H9 (cell line): Measurements from ENCODE around the gene ZNRF1. TPM values are rescaled to one million over a fixed set of nuclear protein-coding genes. Genes with fewer than 3 reads are reported as not detected.

Experiments
- DNase-seq: peaks from one replicate; pipeline ENCODE4 v3.0.0-alpha.2; 2017
- H2AFZ ChIP-seq: one replicate; pipeline ENCODE4 v1.6.1; 2013; ENCODE audit warnings: mild to moderate bottlenecking, low read length, control low read depth, moderate library complexity
- H2AK5ac ChIP-seq: 2 replicates; pipeline ENCODE4 v1.6.1; 2013; ENCODE audit warnings: low read length, control low read depth, mixed read lengths; ENCODE audit not compliant: insufficient read length
- H2BK120ac ChIP-seq: one replicate; pipeline ENCODE4 v1.6.1; 2013; ENCODE audit warnings: low read depth, mild to moderate bottlenecking, low read length, control low read depth, inconsistent platforms; ENCODE audit not compliant: poor library complexity, severe bottlenecking
- H2BK12ac ChIP-seq: 2 replicates; pipeline ENCODE4 v1.6.1; 2013; ENCODE audit warnings: low read length, control low read depth, mixed read lengths, low read depth; ENCODE audit not compliant: insufficient read length
- H2BK15ac ChIP-seq: 2 replicates; pipeline ENCODE4 v1.6.1; 2013; ENCODE audit warnings: low read depth, low read length, control low read depth
- H2BK20ac ChIP-seq: one replicate; pipeline ENCODE4 v1.6.1; 2013; ENCODE audit warnings: low read depth, mild to moderate bottlenecking, low read length, control low read depth, inconsistent platforms; ENCODE audit not compliant: poor library complexity, severe bottlenecking
- H2BK5ac ChIP-seq: 2 replicates; pipeline ENCODE4 v1.6.1; 2013; ENCODE audit warnings: low read length, control low read depth, mixed read lengths; ENCODE audit not compliant: insufficient read length
- H3K14ac ChIP-seq: 2 replicates; pipeline ENCODE4 v1.6.1; 2013; ENCODE audit warnings: low read length, control low read depth; ENCODE audit not compliant: insufficient read depth
- H3K18ac ChIP-seq: 2 replicates; pipeline ENCODE4 v1.6.1; 2013; ENCODE audit warnings: low read depth, mild to moderate bottlenecking, mixed read lengths, low read length, control low read depth; ENCODE audit not compliant: insufficient read length
- H3K23ac ChIP-seq: 2 replicates; pipeline ENCODE4 v1.6.1; 2013; ENCODE audit warnings: low read length, control low read depth, mixed read lengths, low read depth; ENCODE audit not compliant: insufficient read length
- H3K23me2 ChIP-seq: 2 replicates; pipeline ENCODE4 v1.6.1; 2013; ENCODE audit warnings: low read depth, mild to moderate bottlenecking, mixed read lengths, low read length, control low read depth; ENCODE audit not compliant: insufficient read length, poor library complexity, severe bottlenecking
- H3K27ac ChIP-seq: 2 replicates; pipeline ENCODE4 v1.5.1; 2013; ENCODE audit warnings: low read length, control low read depth, mixed read lengths, low read depth; ENCODE audit not compliant: insufficient read length
- H3K27me3 ChIP-seq: 2 replicates; pipeline ENCODE4 v1.6.1; 2013; ENCODE audit warnings: low read length, control low read depth, inconsistent platforms; ENCODE audit not compliant: insufficient read depth
- H3K4ac ChIP-seq: 2 replicates; pipeline ENCODE4 v1.6.1; 2013; ENCODE audit warnings: low read depth, mild to moderate bottlenecking, control low read depth, inconsistent platforms, low read length, moderate library complexity
- H3K4me1 ChIP-seq: 2 replicates; pipeline ENCODE4 v1.6.1; 2013; ENCODE audit warnings: low read length, control low read depth, inconsistent platforms; ENCODE audit not compliant: insufficient read depth
- H3K4me2 ChIP-seq: 2 replicates; pipeline ENCODE4 v1.6.1; 2013; ENCODE audit warnings: low read length, control low read depth, mixed read lengths; ENCODE audit not compliant: insufficient read length, insufficient read depth
- H3K56ac ChIP-seq: 2 replicates; pipeline ENCODE4 v1.6.1; 2013; ENCODE audit warnings: low read depth, mild to moderate bottlenecking, mixed read lengths, low read length, control low read depth; ENCODE audit not compliant: insufficient read length
- H3K79me1 ChIP-seq: 2 replicates; pipeline ENCODE4 v1.6.1; 2013; ENCODE audit warnings: low read depth, mild to moderate bottlenecking, moderate library complexity, low read length, control low read depth, inconsistent platforms; ENCODE audit not compliant: insufficient read depth, poor library complexity, severe bottlenecking
- H3K79me2 ChIP-seq: 2 replicates; pipeline ENCODE4 v1.6.1; 2013; ENCODE audit warnings: low read length, control low read depth, inconsistent platforms; ENCODE audit not compliant: insufficient read depth
- H3K9ac ChIP-seq: 2 replicates; pipeline ENCODE4 v1.6.1; 2013; ENCODE audit warnings: low read length, control low read depth, mixed read lengths; ENCODE audit not compliant: insufficient read length; ENCODE audit errors: extremely low read depth
- H3K9me3 ChIP-seq: one replicate; pipeline ENCODE4 v1.6.1; 2013; ENCODE audit warnings: low read depth, low read length, inconsistent platforms; ENCODE audit not compliant: control insufficient read depth
- H3T11ph ChIP-seq: one replicate; pipeline ENCODE4 v1.6.1; 2013; ENCODE audit warnings: mild to moderate bottlenecking, low read length, control low read depth, inconsistent platforms
- H4K20me1 ChIP-seq: one replicate; pipeline ENCODE4 v1.6.1; 2013; ENCODE audit not compliant: control insufficient read depth, insufficient read length, insufficient read depth
- H4K5ac ChIP-seq: 2 replicates; pipeline ENCODE4 v1.6.1; 2013; ENCODE audit warnings: low read depth, mild to moderate bottlenecking, mixed read lengths, low read length, control low read depth; ENCODE audit not compliant: insufficient read length
- H4K8ac ChIP-seq: replicated peaks from 2 replicates; pipeline ENCODE4 v1.6.1; 2013; ENCODE audit warnings: low read length, control low read depth, mixed read lengths, low read depth; ENCODE audit not compliant: insufficient read length
- H4K91ac ChIP-seq: 2 replicates; pipeline ENCODE4 v1.6.1; 2013; ENCODE audit warnings: low read depth, mild to moderate bottlenecking, moderate library complexity, mixed read lengths, low read length, control low read depth; ENCODE audit not compliant: insufficient read length
- H3K27ac Mint-ChIP-seq, 3 experiments: 2 replicates in 2 of 3; 3 replicates in 1 of 3; pipeline ENCODE4 v1.8.0; 2020 to 2021; ENCODE audit warnings: mixed read lengths in 3 of 3, mild to moderate bottlenecking in 1 of 3, moderate library complexity in 1 of 3
- H3K27me3 Mint-ChIP-seq: 2 replicates; pipeline ENCODE4 v1.8.0; 2021; ENCODE audit warnings: low read depth, mild to moderate bottlenecking, moderate library complexity, mixed read lengths
- H3K36me3 Mint-ChIP-seq, 3 experiments: 2 replicates in 2 of 3; 3 replicates in 1 of 3; pipeline ENCODE4 v1.8.0; 2020 to 2021; ENCODE audit warnings: low read depth in 3 of 3, mixed read lengths in 3 of 3; ENCODE audit not compliant: insufficient read depth in 1 of 3
- H3K4me1 Mint-ChIP-seq, 2 experiments: 2 replicates each; pipeline ENCODE4 v1.8.0; 2020; ENCODE audit warnings: mixed read lengths in 2 of 2
- H3K4me3 Mint-ChIP-seq, 2 experiments: 2 replicates in 1 of 2; 3 replicates in 1 of 2; pipeline ENCODE4 v1.8.0; 2020 to 2021; ENCODE audit warnings: mild to moderate bottlenecking in 2 of 2, mixed read lengths in 2 of 2, moderate library complexity in 1 of 2
- H3K9me3 Mint-ChIP-seq, 2 experiments: 2 replicates in 1 of 2; 3 replicates in 1 of 2; pipeline ENCODE4 v1.8.0; 2020; ENCODE audit warnings: mild to moderate bottlenecking in 2 of 2, mixed read lengths in 2 of 2, moderate library complexity in 1 of 2
- WGBS: extraction: QIAGEN DNeasy Blood & Tissue Kit; methylation state at CpG from one replicate; pipeline ENCODE4 v1.1.7; 2013; ENCODE audit warnings: missing lambda C conversion rate, low lambda C conversion rate, mixed read lengths; ENCODE audit not compliant: insufficient read length; ENCODE audit errors: extremely low coverage; 5-methylcytosine and 5-hydroxymethylcytosine counted together
- total RNA-seq: library from RNA; stranded (reverse); gene quantifications from 2 replicates; pipeline ENCODE4 v1.2.1, GENCODE V29; 2021
- TF ChIP-seq, protein P1 (sequence below): fragments of 200-600 bp; sonication (generic); conservative IDR thresholded peaks from 3 replicates; pipeline ENCODE4 v1.8.0; 2021; ENCODE audit warnings: antibody characterized with exemption, mild to moderate bottlenecking

ZNRF1 gene
- total RNA-seq, 1 experiment from 2014 or later, result 49.6 TPM

DNA sequence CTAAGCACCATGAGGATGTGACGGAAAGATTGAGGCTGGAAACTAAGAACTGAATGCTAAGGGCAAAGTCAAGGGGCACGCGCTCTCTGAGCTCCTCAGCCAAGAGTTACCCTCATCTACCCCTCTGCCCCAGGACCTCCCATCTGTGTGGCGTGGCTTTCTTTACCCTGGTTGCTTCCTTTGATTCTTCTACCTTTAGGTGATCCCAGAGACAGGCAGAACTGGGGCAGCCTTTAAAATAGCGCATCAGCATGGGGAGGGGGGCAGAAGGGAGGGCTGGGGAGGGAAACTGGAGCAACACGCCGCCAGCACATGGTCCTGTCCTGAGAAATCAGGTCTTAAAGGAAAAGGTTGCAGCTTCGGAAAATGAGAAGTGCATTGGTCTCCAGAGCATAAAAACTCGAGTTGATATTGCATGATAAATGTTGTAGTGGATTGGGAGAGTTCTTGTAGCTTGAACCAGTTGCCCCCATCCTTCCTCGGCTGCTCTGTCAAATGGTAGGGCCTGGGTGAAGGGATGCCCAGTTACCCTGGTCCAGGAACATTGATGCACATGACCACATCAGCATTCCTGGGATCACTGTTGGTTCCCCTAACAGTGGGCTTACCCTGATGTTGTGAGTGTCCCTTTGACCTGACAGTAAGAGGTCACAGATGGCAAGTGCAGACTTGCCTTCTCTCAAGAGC is 88.0 kb downstream of the ZNRF1 start:
- no peak for DNase-seq
- no peak overlapping the region for H3K18ac ChIP-seq
- no peak overlapping the region for H2BK12ac ChIP-seq
- no peak overlapping the region for H2AK5ac ChIP-seq
- H3K56ac ChIP-seq, result no peak overlapping the region
- no peak overlapping the region for H2BK5ac ChIP-seq
- peak overlapping the region in 1 of 3 experiments; percentile 49; a peak in 2 of 7 replicates for H3K27ac Mint-ChIP-seq
- H4K20me1 ChIP-seq, result no peaks in the 10 kb centered on the region
- H3K9me3 Mint-ChIP-seq, result no peaks in the 10 kb centered on the region
- no peaks in the 10 kb centered on the region for H3K27me3 Mint-ChIP-seq
- H2AFZ ChIP-seq, result no peak overlapping the region
- H3K9ac ChIP-seq, result no peak overlapping the region
- H3K23me2 ChIP-seq, result no peaks in the 10 kb centered on the region
- H3K27ac ChIP-seq, result no peak overlapping the region
- H3K4me1 ChIP-seq, result peaks cover 3% of the 10 kb centered on the region; the same call in 1 of the 2 replicates
- peaks cover 33 to 45% of the 10 kb centered on the region in 2 experiments for H3K4me1 Mint-ChIP-seq
- H3K36me3 Mint-ChIP-seq, result peaks cover 2 to 13% (median 5%) of the 10 kb centered on the region in 3 experiments; a peak in 5 of 7 replicates
- H3T11ph ChIP-seq, result no peak overlapping the region
- H3K79me2 ChIP-seq, result peaks cover 3% of the 10 kb centered on the region; the same call in 1 of the 2 replicates
- no peaks in the 10 kb centered on the region for H3K9me3 ChIP-seq
- H3K27me3 ChIP-seq, result no peaks in the 10 kb centered on the region
- no peak overlapping the region for H4K5ac ChIP-seq
- no peak overlapping the region for H2BK15ac ChIP-seq
- no peak overlapping the region for H4K8ac ChIP-seq
- H2BK20ac ChIP-seq, result no peak overlapping the region
- H3K23ac ChIP-seq, result no peak overlapping the region
- no peak overlapping the region for H4K91ac ChIP-seq
- WGBS, result no CpG with 5 or more reads among the region's 10 CpGs
- no peak overlapping the region for H3K4me2 ChIP-seq
- no peak overlapping the region for H3K4ac ChIP-seq
- H2BK120ac ChIP-seq, result no peak overlapping the region
- TF ChIP-seq, protein P1, sequence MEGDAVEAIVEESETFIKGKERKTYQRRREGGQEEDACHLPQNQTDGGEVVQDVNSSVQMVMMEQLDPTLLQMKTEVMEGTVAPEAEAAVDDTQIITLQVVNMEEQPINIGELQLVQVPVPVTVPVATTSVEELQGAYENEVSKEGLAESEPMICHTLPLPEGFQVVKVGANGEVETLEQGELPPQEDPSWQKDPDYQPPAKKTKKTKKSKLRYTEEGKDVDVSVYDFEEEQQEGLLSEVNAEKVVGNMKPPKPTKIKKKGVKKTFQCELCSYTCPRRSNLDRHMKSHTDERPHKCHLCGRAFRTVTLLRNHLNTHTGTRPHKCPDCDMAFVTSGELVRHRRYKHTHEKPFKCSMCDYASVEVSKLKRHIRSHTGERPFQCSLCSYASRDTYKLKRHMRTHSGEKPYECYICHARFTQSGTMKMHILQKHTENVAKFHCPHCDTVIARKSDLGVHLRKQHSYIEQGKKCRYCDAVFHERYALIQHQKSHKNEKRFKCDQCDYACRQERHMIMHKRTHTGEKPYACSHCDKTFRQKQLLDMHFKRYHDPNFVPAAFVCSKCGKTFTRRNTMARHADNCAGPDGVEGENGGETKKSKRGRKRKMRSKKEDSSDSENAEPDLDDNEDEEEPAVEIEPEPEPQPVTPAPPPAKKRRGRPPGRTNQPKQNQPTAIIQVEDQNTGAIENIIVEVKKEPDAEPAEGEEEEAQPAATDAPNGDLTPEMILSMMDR, result no peak
- H3K4me3 Mint-ChIP-seq, result no peak overlapping the region
- H3K14ac ChIP-seq, result no peak overlapping the region; the same call in 1 of the 2 replicates
- peaks cover 4% of the 10 kb centered on the region for H3K79me1 ChIP-seq
